ENCODE measurements around the gene POR.
"Not testable (repeated sequence)": the region's sequence is repeated elsewhere in the genome, so short reads cannot be mapped to it uniquely, and the experiment has no call there.

Gene POR

DNA sequence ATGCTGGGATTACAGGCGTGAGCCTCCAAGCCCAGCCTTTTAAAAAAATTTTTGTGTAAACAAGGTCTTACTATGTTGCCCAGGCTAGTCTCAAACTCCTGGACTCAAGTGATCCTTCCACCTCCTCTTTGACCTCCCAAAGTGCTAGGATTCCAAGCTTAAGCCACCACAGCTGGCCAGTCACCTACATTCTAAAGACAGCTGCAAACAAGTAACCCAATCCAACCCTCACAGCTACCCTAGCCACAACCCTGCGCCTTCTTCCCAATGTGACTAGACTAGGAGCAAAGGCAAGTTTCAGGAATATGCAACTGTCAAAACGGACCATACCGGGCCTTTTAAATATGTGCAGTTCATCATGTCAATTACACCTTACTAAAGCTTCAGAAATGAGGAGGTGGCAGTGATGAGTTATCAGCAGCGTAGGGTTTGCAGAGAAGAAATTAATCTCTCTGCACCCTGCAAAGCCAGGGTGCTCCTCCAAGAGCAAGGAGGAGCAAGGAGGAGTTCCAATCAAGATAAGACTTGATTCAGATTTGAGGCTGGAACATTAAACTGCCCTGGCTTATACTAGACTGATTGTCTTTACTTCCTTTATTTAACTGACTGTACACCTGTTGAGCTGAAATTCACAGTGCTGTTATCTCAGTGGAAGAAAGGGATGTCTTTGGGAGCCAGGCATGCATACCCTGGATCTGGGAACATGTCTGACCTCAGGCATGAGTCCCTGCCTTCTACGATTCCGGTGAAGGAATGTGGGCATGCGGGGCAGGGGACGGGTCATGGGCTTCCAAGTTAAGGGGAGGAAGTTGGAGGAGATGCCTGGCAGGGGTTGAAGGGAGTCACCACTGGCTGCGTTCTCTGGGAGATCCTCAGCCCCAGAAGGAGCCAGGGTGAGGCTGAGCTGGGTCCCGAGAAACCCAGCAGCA lies 95.0 kb downstream of the POR start:
- DNase-seq (ENCODE audit: insufficient read length) = no peak
- TF ChIP-seq TAF1 (IDR thresholded peaks at IDR 0.05; ENCODE audit: borderline replicate concordance, low read depth, low read length) (no peak), POLR2AphosphoS5 (IDR thresholded peaks at IDR 0.05; ENCODE audit: low read depth, low read length) (no peak), POLR2A (IDR thresholded peaks at IDR 0.05; ENCODE audit: low read depth, low read length) (no peak)
- no peak for FAIRE-seq

DNA sequence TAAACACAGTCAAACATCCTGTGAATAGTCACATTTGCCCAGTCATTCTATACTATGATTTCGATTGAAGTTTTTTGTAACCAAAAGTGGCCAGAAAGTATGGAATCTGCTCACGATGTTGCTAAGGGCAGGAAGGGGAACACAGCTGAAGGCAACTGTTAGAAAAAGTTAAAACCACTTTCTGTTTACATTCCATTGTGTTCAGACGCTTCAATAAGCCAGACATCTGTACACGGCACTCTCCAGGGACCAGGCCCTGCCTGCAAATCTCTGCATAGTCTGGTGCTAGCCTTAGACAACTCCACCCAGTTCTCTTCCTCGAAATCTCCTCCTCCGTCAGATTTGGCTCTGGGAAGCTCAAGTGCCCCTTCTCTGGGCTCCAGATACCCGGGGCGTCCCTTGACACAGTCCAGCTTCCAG lies 96.5 kb downstream of the POR start:
- no peak for FAIRE-seq
- TF ChIP-seq POLR2A (IDR thresholded peaks at IDR 0.05; ENCODE audit: low read depth, low read length) (no peak), TAF1 (IDR thresholded peaks at IDR 0.05; ENCODE audit: borderline replicate concordance, low read depth, low read length) (no peak), POLR2AphosphoS5 (IDR thresholded peaks at IDR 0.05; ENCODE audit: low read depth, low read length) (no peak)
- no peak for DNase-seq (ENCODE audit: insufficient read length)

DNA sequence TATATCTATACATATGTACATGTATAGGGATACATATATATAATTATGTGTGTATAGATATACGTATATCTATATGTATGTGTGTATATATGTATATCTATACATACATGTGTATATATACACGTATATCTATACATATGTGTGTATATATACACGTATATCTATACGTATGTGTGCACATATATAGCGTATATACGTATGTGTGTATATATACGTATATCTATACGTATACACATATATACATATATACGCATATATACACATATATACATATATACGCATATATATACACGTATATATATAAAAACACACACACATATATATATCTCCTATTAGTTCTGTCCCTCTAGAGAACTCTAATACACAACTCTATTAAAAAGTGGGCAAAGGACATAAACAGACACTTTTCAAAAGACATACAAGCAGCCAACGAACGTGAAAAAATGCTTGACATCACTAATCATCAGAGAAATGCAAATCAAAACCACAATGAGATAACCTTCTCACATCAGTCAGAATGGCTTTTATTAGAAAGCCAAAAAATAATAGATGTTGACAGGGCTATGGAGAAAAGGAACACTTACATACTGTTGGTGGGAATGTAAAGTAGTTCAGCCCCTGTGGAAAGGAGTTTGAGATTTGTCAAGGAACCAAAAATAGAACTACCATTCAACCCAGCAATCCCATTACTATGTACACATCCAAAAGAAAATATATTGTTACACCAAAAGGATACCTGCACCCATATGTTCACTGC lies 101.4 kb downstream of the POR start:
- DNase-seq (ENCODE audit: insufficient read length) = no peak
- TF ChIP-seq POLR2AphosphoS5 (IDR thresholded peaks at IDR 0.05; ENCODE audit: low read depth, low read length) (no peak), TAF1 (IDR thresholded peaks at IDR 0.05; ENCODE audit: borderline replicate concordance, low read depth, low read length) (no peak), POLR2A (IDR thresholded peaks at IDR 0.05; ENCODE audit: low read depth, low read length) (no peak)
- no peak for FAIRE-seq

DNA sequence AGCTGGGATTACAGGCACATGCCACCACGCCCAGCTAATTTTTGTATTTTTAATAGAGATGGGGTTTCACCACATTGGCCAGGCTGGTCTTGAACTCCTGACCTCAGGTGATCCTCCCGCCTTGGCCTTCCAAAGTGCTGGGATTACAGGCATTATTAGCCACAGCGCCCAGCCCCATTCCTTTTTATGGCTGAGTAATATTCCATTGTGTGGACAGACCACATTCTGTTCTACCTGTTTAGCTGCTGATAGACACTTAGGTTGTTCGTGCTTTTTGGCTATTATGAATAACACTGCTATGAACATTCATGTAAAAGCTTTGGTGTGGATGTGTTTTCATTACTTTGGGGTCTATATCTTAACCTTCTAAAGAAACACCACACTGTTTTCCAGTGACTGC lies 103.6 kb downstream of the POR start:
- not testable (repeated sequence) for FAIRE-seq; DNase-seq (ENCODE audit: insufficient read length)

DNA sequence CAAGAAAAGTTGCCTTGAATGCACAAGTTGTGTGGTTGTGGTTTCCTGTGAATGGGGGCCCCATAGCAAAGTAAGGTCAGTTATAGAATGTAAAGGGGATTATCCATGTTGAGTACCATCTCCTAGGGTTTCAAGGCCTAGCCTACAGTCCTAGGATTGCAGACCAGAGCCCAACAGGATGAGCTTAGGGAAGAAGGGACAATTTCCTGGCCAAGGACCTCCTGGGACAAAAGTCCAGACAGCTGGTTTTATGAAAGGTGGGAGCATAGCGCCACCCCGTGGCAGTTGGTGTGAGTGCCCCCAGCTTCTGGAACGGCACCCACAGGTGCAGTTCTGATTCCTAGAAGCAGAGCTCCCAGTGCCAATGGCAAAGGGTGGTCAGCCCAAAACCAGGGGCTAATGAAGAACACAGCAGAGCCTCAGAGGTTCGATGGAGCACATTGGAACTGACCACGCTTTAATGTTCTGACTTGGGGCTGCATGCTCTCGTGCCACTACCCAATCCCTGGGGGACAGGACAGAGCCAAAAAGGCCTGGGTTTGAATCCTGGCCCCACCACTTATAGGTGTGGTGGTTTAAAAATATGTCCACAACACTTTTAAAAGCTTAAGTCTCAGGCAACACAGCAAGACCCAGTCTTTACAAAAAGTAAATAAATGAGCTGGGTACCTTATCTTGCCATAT lies 105.2 kb downstream of the POR start:
- FAIRE-seq (peak; percentile 84), DNase-seq (ENCODE audit: insufficient read length) (peak; percentile 56)
- TF ChIP-seq POLR2AphosphoS5 (IDR thresholded peaks at IDR 0.05; ENCODE audit: low read depth, low read length) (no peak), TAF1 (IDR thresholded peaks at IDR 0.05; ENCODE audit: borderline replicate concordance, low read depth, low read length) (no peak), POLR2A (IDR thresholded peaks at IDR 0.05; ENCODE audit: low read depth, low read length) (no peak)

DNA sequence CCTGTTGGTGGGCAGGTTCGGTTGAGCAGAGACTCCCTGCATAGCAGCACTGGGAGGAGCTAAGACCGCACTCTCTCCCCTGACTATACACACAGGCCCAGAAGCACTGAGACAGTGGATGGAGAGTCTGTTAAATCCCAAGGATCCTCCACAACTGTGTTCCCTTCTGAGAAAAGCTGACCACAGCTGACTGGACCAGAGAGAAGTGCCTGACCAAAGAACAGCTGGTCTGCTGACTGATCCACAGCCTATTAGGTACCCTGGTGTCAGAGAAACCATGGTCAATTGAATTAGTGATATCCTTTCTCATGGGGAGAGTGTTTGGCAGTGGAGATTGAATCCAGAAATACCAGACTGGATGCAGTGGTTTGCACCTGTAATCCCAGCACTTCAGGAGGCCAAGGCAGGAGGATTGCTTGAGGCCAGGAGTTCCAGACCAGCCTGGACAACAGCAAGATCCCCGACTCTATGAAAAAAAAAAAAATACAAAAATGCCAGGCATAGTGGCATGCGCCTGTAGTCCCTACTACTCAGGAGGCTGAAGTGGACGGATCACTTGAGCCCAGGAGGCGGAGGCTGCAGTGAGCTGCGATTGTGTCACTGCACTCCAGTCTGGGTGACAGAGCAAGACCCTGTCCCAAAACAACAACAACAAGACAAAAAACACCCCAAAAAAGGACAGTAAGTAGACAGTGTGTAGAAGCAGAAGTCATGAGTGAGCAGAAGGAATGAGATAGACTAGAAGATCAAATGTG lies 107.2 kb downstream of the POR start:
- no peak for FAIRE-seq
- DNase-seq (ENCODE audit: insufficient read length) = no peak
- TF ChIP-seq POLR2AphosphoS5 (IDR thresholded peaks at IDR 0.05; ENCODE audit: low read depth, low read length) = no peak
- TF ChIP-seq POLR2A (IDR thresholded peaks at IDR 0.05; ENCODE audit: low read depth, low read length) = no peak
- TF ChIP-seq TAF1 (IDR thresholded peaks at IDR 0.05; ENCODE audit: borderline replicate concordance, low read depth, low read length) = no peak

DNA sequence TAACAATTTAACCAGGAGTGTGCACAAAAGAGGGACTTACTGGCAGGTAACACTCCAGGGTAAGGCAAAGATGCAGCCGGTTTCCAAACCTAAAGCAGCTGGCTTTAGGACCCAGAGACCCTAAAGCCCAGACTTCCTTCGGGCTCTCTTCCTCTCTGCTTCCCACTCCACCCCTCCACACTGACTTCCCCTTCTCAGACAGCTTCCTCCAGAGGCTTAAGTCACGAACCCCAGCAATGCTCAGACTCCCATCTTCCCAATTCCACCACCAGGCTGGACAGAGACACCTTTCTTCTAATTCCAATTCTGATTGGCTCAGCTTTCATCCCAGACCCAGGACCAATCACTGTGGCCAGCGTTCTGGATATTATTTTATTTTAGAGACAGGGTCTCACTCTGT lies 108.0 kb downstream of the POR start:
- FAIRE-seq = no peak
- DNase-seq (ENCODE audit: insufficient read length) = no peak
- TF ChIP-seq POLR2A (IDR thresholded peaks at IDR 0.05; ENCODE audit: low read depth, low read length) (no peak), POLR2AphosphoS5 (IDR thresholded peaks at IDR 0.05; ENCODE audit: low read depth, low read length) (no peak), TAF1 (IDR thresholded peaks at IDR 0.05; ENCODE audit: borderline replicate concordance, low read depth, low read length) (no peak)

DNA sequence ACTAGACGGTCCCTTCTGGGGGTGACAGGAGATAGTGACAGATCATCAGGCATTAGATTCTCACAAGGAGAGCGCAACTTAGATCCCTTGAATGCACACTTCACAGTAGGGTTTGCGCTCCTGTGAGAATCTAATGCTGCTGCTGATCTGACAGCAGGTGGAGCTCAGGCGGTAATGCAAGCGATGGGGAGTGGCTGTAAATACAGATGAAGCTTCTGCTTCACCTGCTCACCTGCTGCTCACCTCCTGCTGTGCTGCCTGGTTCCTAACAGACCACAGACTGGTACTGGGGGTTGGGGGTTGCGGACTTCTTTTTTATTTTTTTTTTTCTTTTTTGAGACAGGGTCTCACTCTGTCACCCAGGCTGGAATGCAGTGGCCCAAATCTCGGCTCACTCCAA lies 114.7 kb downstream of the POR start:
- not testable (repeated sequence) for DNase-seq (ENCODE audit: insufficient read length); FAIRE-seq

DNA sequence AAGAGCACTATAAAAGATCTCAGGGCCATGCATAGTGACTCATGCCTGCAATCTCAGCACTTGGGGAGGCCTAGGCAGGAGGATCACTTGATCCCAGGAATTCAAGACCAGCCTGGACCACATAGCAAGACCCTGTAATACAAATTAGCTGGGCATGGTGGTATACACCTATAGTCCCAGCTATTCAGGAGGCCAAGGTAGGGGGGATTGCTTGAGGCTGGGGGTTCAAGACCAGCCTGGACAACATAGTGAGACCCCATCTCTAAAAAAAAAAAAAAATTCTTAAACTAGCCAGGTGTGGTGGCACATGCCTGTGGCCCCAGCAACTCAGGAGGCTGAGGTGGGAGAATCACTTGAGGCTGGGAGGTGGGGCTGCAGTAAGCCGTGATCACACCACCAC lies 117.0 kb downstream of the POR start:
- FAIRE-seq (no peak), DNase-seq (ENCODE audit: insufficient read length) (no peak)
- TF ChIP-seq TAF1 (IDR thresholded peaks at IDR 0.05; ENCODE audit: borderline replicate concordance, low read depth, low read length) (no peak), POLR2AphosphoS5 (IDR thresholded peaks at IDR 0.05; ENCODE audit: low read depth, low read length) (no peak), POLR2A (IDR thresholded peaks at IDR 0.05; ENCODE audit: low read depth, low read length) (no peak)
